ENCODE measurements around the gene HABP4. TPM values are rescaled to one million over a fixed set of nuclear protein-coding genes. Genes with fewer than 3 reads are reported as not detected.

HABP4 gene
- total and polyA plus RNA-seq, 2 experiments from 2014 or later, result 41.0 to 69.6 TPM

DNA sequence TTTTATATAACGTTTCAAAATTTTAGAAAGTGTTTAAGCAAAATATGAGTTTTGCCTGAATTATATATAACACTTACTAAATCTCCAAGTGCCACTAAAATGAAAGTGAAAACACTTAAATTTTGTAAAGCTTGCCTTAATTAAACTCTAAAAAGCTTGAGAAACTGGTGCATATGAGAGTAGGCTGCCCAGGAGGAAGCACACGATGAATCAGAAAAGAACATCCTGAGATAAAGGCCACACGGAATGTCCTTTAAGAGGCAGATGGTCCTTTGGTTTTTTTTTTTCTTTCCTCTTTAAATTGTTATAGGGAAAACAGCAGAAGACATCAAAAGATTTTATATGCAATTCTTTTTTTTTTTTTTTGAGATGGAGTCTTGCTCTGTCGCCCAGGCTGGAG lies 60.3 kb downstream of the HABP4 start:
- H3K27ac ChIP-seq, result peak overlapping the region; percentile 92
- H3K9me3 ChIP-seq (ENCODE audit: low read depth), result no peaks in the 10 kb centered on the region
- H3K4me3 ChIP-seq, result no peak overlapping the region
- no peaks in the 10 kb centered on the region for H3K27me3 ChIP-seq
- peaks cover 23% of the 10 kb centered on the region for H3K4me1 ChIP-seq (ENCODE audit: low read depth)
- peaks cover 8% of the 10 kb centered on the region for H3K36me3 ChIP-seq
- no peak for DNase-seq (ENCODE audit: low read depth in 1 of 2, low spot score in 1 of 2)
- TF ChIP-seq CTCF (IDR thresholded peaks at IDR 0.05; ENCODE audit: low read depth, low read length), result no peak

- Histone ChIP-seq H3K27ac (no peak overlapping the region), H3K4me1 (ENCODE audit: low read depth) (peaks cover 23% of the 10 kb centered on the region), H3K36me3 (peaks cover 8% of the 10 kb centered on the region), H3K27me3 (no peaks in the 10 kb centered on the region), H3K4me3 (no peak overlapping the region), H3K9me3 (ENCODE audit: low read depth) (no peaks in the 10 kb centered on the region)
- no peak for TF ChIP-seq CTCF (IDR thresholded peaks at IDR 0.05; ENCODE audit: low read depth, low read length)
- no peak for DNase-seq (ENCODE audit: low read depth in 1 of 2, low spot score in 1 of 2)
Measured at GRCh38 chr9:96512240-96512639, 62.3 kb downstream of the HABP4 start.

- H3K27ac ChIP-seq, result peak overlapping the region; percentile 18
- peaks cover 8% of the 10 kb centered on the region for H3K36me3 ChIP-seq
- no peaks in the 10 kb centered on the region for H3K27me3 ChIP-seq
- DNase-seq (ENCODE audit: low read depth in 1 of 2, low spot score in 1 of 2), result peak in 1 of 2 donors; percentile 32
- TF ChIP-seq CTCF (IDR thresholded peaks at IDR 0.05; ENCODE audit: low read depth, low read length), result no peak
- no peaks in the 10 kb centered on the region for H3K9me3 ChIP-seq (ENCODE audit: low read depth)
- H3K4me1 ChIP-seq (ENCODE audit: low read depth), result peaks cover 16% of the 10 kb centered on the region
- no peak overlapping the region for H3K4me3 ChIP-seq
Measured at GRCh38 chr9:96513622-96514021, 63.7 kb downstream of the HABP4 start.

- peak in 1 of 2 donors; percentile 75 for DNase-seq (ENCODE audit: low read depth in 1 of 2, low spot score in 1 of 2)
- Histone ChIP-seq H3K4me1 (ENCODE audit: low read depth) (peaks cover 9% of the 10 kb centered on the region), H3K9me3 (ENCODE audit: low read depth) (no peaks in the 10 kb centered on the region), H3K27me3 (no peaks in the 10 kb centered on the region), H3K36me3 (peaks cover 8% of the 10 kb centered on the region), H3K4me3 (no peak overlapping the region), H3K27ac (peak overlapping the region; percentile 25)
- TF ChIP-seq CTCF (IDR thresholded peaks at IDR 0.05; ENCODE audit: low read depth, low read length), result no peak
Measured at GRCh38 chr9:96514108-96514799, 64.3 kb downstream of the HABP4 start.

GRCh38 chr9:96514800-96515158 lies 64.8 kb downstream of the HABP4 start:
- TF ChIP-seq CTCF (IDR thresholded peaks at IDR 0.05; ENCODE audit: low read depth, low read length), result no peak
- no peaks in the 10 kb centered on the region for H3K27me3 ChIP-seq
- H3K36me3 ChIP-seq, result peaks cover 8% of the 10 kb centered on the region
- H3K9me3 ChIP-seq (ENCODE audit: low read depth), result no peaks in the 10 kb centered on the region
- H3K4me1 ChIP-seq (ENCODE audit: low read depth), result peaks cover 4% of the 10 kb centered on the region
- H3K4me3 ChIP-seq, result no peak overlapping the region
- peak overlapping the region; percentile 25 for H3K27ac ChIP-seq
- DNase-seq (ENCODE audit: low read depth in 1 of 2, low spot score in 1 of 2), result no peak
